ENCODE results near the gene HMG20B.

The HMG20B gene

DNA sequence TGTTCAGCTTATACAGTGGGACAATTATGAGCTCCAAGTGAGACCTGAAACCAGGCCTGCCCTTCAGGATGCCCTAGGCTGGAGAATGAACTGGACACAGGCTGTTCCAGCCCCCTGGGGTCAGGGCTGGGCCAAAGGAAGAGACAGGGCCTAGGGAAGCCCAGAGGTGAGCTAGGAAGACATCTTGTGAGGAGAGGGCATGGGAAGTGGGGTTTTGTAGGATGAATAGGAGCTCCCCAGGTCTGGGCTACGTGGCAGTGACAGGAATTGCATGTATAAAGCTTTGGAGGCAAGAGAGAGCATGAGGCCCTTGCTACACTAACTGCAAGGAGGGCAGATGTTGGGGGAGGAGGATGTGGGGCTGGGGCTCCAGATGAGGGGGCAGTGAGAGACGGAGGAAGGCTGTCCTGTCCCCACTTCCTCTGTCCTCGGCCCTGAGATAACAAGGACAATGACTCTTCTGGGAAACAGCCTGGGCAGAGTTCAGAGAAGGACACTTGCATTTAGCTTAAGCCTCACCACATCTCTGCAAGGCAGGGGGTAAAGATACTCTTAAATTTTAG lies 35.4 kb downstream of the HMG20B start:
- no peak for DNase-seq (ENCODE audit: low spot score)

DNA sequence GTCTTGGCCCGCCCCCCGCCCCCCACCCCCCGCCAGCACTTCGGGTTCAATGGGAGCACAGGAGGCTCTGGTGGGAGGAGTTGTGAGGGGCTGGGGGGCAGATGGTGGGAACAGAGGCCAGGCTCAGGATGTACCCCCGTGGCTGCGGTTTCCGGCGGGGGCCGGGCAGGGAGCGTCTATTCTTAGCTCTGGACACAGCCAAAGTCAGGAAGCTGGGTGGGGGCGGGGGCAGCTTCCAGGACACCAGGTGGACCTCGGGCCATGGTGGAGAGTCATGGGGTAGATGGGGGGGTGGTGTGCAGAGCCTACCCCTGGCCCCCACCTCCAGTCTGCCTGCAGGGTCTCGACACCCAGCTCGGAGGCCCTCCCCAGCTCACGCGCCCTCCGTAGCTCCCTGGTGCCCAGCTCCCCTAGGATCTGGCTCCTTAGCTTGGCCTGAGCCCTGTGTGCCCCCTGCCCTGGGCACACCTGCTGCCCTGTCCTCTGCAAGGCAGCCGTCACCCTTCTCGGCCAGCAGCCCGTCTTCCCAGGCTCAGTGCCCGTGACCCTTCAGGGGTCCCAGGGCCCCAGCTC lies 36.1 kb downstream of the HMG20B start:
- DNase-seq (ENCODE audit: low spot score), result no peak

DNA sequence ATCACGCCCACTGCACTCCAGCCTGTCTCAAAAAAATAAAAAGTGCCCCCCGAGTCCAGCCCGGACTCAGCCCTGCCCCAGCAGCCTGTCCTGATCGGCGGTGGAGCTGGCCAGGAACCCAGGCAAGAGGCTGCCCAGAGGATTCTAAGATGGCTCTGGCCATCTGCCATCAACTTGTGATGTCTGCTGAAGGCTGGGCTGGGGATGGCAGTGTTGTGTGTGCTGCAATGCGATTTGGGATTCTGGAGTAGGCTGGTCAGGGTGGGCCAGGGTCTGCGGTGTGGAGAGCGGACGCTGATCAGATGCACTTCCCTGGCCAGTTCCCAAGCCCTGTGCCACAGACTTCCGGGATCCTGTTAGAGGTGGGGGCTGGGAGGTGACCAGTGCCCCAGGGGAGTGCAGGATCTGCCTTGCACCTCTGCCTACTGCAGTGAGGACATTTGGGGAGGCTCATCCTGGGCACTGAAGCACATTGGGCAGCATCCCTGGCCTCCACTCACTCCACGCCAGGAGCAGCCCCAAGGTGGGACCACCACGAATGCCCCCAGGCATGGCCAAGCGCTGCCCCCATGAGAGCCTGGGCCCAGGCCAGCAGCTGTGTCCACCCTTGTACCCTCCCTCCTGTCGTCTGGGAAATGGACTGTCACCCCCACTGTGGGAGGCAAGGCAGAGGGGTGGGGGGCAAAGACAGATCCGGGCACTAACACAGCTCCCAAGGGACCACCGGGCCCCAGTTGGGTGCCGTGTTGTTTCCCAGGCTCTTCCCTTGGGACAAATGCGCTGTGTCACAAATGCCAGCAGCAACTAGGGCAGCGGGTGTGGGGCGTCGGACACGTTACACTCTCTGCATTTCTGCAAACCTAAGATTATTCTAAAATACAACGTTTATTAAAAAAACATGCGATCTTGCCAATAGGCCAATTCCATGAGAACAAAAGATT lies 37.3 kb downstream of the HMG20B start:
- no peak for DNase-seq (ENCODE audit: low spot score)

DNA sequence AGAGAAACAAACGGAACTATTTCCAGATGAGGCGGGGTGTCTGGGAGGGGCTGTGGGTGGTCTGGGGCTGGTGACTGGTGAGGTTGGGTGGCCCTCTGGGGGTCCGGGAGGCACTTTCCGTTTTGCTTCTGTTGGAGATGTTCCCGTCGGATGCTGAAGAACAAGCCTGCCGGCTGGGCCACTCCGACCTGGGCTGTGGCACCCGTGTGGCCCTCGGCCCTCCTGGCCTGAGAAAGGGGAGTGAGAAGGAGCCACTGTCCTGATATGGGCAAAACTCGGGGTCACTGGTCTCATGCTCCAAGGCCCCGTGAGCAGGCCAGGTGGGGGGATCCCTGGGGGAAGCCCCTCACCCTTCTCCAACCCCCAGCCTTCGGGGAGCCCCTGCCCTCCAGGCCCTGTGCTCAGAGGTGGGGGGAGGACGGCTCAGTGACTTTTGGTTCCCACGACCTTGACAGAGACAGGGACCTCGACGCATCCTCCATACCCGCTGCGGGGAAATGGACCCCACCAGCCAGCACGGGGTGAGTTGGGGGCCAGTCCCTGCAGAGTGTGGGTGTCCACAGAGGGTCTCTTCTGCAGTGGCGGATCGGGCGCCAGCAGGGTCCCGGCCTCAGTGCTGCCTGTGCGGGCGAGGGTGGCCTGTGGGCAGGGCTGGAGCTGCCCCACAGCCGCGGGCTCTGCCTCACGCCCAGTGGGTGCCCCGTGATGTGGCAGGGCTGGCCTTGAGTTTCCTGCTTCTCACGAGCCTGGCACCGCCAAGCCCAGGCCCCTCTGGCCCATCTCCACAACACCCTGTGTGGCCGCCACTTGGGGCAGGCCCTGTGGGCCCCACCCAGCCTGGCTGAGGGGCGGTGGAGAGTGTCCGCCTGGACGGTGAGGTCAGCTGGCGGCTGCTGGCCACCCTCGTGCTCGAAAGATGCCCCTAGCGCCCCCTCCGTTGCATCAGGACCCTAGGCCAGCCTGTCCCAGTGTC lies 38.3 kb downstream of the HMG20B start:
- DNase-seq (ENCODE audit: low spot score), result no peak

DNA sequence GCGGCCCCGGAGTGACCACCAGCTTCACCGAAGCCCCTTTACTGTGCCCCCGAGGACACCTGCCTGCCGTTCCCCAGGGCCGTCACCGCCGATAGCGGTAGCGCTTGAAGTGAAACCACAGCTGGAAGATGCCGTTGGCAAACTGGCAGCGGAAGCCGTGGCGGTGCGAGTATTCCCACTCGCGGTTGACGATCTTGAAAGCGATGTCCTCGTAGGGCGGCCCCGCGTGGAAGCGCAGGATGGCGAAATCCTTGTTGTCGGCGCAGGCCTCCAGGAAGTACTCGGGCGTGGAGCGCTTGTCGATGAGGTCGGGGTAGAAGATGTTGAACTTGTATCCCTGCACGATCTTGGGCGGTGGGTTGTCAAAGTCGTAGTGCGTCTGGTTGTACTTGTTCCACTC lies 39.1 kb downstream of the HMG20B start:
- no peak for DNase-seq (ENCODE audit: low spot score)

DNA sequence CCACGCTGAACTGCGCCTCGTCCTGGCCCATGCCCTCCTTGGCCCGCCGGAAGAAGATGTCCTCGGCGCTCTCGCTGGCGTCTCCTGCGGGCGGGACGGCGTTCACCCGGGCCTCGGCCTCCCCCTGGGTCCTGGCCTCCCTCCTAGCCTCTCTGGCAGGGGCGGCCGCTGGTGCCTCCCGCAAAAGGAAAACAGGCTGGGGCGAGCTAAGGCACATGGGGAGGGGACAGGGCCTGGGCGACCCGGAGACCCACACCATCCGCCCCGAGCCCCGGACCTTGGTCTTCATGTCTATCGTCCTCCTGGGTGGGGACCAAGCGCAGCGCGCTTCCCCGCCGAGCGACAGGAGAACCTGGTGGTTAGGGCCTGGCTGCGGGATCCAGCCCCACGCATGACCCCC lies 39.6 kb downstream of the HMG20B start:
- DNase-seq (ENCODE audit: low spot score), result no peak

DNA sequence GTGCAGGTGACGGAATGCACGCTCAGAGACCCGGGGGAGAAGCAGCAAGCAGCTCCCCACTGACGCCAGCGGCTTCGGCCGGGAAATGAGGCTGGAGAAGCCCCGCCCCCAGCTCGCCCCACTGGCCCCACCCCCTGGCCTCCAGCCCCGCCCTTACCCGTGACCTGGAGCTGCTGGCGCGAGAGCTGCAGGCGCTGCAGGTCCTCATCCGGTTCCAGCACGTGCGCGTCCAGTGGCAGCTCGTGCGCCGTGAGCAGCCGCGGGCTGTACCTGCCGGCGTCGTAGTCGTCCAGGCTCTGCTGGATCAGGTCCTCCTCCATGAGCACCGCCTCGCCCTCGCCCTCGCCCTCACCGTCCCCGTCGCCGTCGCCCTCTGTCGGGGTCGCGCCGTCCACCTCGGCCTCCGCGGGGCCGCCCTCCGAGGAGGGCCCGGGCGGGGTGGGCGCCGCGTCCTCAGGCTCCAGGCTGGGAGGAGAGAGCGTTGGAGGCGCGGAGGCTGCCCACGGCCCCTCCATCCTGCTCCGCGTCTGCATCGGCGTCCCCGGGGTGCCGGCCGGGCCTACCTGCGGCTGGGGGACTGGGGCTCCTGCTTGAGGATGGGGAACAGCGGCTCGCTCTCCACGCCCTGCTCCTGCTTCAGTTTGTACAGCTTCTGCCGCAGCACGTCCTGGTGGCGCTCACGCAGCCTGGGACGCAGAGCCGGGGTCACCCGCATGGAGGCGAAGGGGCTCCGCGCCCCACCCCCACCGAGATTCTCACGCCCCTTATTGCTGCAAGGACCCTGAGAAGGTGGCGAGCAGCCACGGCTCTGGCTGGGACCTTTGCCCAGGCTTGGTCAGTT lies 40.4 kb downstream of the HMG20B start:
- DNase-seq (ENCODE audit: low spot score), result no peak

DNA sequence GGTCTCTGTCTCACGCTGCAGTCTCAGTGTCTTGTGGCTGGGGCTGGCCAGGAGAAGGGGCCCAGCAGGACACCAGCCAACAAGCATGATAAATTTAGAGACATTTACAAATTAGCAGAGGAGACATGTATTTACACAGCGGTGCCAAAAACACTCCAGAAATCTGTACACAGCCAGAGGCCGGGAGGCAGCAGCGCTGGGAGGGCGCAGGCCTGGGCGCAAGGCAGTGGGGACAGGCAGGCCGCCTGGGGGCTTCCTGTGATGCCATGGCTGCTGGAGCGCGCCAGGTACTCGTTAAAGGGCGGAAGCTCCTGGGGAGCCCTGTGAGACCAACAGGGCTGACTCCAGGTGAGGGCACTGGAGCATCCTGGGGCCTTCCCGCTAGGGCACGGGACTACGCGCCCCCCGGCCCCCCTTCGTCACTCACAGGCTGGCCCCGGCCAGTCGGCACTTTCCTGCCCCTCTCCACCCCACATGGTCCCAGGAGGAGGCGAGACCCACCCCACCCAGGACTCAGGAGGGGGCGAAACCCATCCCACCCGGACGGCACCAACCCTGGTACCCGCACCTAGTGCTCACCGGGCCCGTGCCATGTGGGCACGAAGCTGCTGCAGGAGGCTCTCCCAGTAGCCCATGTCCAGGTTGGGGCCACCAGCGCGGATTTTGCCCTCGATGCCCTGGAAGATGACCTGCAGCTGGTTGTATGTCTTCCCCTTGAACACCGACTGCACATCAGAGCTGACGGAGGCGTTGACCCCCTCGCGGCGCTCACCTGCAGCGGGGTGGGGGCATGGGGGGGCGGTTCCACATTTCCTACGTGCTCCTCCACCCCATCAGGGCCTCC lies 41.3 kb downstream of the HMG20B start:
- DNase-seq (ENCODE audit: low spot score), result no peak

DNA sequence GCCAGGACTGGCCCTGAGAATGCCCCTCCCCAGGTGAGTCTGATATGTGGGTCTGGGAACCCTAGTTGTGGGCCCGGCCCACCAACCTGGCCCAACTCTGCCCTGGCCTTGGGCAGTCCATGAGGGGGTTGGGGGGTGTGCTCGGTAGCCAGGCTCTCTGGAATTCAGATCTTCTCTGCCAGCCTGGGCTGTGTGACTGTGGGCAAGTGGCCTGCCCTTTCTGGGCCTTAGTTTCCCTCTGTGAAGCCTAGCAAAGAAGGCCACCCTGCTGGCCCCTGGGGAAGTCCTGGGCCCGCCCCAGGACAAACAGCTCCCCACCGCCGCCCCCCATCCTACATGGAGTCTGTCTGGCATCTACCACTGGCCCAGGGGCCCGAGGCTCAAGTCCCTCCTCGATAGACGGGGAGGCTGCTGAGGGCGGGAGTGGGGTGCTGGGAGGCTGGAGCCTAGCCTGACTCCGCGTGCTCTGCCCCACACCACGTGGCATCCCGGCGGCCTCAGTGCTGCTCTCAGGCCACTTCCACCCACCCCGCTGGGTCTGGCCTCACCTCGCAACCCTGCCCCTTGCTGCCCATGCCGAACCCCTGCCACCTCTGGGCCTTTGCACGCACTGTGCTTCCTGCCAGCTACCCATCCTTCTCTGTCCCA lies 42.2 kb downstream of the HMG20B start:
- no peak for DNase-seq (ENCODE audit: low spot score)

DNA sequence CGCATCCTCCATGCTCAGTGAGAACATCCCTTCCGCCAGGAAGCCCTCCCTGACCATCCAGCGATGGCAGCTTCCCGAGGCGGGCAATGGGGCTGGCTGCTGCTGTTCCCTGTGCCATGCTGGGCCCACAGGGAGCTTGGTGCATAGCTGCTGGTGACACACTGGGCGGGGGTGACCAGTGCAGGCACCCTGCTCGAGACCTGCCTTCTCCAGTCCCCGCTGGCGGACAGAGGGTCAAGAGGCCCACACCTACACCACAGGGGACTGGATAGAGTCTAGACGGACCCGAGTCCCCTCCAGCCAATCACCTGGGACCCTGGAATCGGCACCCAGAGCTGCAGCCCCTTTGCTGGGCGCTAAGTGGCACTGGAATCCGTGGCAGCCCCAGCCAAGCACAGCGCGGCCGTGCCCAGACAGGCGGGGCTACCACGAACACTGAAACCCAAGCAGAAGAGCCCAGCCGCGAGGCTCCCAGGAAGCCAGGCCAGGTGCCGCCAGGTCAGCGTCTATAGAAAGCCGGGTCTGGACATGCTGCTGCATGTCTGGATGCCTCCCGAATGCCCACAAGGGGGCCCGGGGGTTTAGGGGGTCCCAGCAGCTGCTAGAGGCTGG lies 42.9 kb downstream of the HMG20B start:
- no peak for DNase-seq (ENCODE audit: low spot score)

DNA sequence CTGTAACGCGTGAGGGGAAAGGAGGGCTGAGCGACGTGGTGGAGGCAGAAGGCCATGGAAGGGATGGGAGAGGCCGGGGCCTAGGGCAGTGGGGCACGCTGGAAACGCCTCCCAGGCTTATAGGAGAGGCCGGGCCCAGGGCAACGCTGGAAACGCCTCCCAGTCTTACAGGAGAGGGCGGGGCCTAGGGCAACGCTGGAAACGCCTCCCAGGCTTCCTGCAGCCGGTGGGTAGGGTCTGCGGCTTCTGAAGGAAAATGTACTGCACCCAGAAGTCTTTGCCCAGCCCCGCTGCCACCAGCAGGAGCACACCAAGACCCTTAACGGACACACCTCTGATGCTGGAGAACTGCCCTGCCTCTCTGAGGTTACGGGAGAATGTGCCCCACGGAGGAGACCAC lies 44.7 kb downstream of the HMG20B start:
- DNase-seq (ENCODE audit: low spot score), result no peak

DNA sequence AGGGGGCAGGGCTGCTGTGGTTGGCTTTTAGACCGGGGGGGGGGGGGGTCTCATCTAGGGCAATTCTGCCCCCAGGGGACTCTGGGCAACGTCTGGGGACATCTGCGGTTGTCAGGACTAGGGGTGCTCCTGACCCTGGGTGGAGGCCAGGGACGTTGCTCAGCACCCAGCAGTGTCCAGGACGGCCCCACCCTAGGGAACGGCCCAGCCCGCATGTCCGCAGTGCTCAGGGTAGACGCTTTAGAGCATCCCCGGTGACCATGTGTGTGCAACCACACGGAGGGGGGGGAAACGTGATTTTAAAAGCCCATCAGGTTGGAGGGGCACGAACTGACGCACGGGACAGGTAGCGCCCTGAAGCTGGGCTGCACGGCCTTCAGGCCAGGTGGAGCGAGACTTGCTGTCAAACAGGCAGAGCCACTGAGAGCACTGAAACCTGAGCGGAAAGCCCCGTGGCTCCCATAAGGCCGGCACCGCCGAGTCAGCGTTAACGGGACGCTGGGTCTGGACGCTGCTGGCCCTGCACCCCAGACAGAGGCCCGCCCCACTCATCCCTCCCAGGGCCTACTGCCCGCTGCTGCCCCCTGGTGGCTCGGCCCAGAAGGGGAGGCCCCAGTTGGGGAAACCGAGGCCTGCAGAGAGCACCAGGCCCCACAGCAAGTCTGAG lies 45.5 kb downstream of the HMG20B start:
- DNase-seq (ENCODE audit: low spot score), result peak; percentile 78

DNA sequence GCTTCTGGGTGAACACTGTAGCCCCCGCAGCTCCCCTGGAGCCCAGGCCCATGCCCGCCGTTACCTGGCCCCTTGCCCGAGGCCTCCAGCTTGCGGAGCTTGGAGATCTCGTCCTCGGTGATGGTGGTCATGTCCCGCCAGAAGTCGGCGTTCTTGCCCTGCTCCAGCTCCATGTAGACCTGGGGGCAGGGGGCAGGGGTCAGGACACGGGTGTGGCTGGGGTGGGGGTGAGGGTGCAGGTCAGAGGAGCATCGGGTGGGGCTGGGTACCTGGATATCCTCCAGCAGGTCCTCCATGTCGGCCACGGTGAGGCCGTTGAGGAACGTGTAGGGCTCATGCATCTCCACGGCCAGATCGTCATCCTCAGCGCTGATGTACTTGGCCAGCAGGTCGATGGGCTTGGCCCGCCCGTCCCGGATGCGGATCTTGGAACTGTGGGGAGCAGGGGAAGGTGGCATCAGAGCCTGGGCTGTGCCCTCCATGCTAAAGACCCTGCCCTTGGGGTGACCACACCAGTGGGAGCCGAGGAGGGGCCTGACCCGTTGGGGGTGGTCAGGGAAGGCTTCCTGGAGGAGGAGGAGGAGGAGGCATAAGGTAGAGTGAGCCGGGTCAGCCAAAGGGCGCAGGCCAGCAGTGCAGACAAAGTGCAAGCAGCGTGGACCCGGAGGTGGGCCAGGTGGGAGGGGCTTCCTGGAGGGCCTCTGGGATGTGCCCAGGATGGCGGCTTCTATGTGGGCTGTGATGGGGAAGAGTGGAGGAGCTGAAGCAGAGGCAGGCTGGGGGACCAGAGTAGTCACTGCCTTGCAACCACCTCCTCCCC lies 46.3 kb downstream of the HMG20B start:
- DNase-seq (ENCODE audit: low spot score), result no peak

DNA sequence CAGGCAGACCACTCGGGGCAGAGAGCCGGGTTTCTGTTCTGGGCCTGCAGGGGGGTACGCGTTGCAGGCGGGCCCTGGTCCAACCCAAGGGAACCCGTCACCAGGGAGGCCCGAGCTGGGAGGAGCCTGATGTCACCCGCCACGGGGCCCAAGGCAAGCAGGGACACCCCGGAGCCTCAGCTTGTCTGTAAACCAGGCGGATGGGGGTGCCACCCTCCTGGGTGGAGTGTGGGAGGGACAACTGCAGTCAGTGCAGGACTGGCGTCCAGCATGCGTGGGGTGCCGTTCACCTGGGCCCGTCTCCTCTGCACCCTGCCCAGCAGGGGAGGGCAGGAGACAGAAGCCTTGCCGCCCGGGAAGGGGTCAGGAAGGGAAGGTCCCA lies 46.9 kb downstream of the HMG20B start:
- no peak for DNase-seq (ENCODE audit: low spot score)

DNA sequence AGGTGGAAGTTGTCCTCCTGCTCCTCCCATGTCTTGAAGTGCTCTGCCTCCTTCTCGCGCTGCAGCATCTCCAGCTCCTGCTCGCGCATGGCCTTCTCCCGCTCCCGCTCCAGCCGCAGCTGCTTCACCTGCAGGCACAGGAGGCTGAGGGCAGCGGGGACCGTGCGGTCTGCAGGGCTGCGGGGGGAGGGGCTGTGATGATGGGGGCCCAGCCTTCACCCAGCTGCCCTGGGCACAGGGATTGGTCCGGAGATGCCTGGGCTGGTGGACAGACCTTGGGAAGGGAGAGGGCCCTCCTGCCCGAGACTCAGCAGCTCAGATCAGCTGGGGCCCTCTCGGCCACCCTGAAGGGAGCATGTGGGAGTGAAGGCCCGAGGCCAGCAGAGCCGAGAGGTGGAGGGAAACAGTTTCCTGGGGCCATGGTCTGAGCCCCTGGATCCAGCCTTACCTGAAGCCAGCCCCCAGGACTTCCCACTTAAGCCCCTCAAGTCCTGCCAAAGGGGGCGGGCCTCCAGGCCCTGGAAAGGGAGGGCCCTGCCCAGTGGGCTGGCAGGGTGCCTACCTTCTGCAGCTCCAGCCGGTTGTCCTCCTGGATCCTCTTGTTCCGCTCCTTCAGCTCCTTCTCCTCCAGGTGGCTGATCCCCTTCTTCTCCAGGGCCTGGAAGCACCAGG lies 47.5 kb downstream of the HMG20B start:
- no peak for DNase-seq (ENCODE audit: low spot score)

DNA sequence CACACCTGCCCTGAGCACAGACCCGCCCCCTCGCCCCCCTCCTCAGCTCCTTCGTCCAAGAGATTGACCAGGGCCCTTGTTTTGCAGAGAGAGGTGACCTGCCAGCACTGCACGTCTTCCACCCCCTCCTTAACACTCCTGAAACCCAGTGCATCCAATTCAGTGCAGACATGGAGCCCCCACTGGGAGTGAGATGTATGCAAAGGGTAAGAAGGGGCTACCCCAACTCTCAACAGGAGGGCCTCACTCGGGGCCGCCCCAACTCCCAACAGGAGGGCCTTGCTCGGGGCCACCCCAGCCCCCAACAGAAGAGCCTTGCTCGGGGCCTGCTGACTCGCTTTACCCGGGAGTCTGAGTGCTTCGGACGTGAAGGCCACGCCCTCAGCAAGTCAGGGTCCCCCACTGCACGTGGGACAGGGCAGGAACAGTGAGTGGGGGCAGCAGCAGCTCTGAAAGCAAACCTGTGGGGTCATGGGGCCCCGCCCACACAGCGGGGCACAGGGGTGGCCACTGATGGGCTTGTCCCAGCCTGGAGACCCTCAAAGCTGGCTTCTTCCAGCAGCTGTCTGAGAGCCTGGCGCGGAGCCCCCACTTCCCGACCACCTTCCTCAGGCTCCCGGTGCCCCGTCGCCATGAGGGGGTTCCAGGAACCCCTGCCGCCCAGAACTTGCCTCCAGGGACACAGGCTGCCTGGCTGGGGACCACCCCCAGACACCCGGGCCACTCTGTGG lies 48.2 kb downstream of the HMG20B start:
- no peak for DNase-seq (ENCODE audit: low spot score)

DNA sequence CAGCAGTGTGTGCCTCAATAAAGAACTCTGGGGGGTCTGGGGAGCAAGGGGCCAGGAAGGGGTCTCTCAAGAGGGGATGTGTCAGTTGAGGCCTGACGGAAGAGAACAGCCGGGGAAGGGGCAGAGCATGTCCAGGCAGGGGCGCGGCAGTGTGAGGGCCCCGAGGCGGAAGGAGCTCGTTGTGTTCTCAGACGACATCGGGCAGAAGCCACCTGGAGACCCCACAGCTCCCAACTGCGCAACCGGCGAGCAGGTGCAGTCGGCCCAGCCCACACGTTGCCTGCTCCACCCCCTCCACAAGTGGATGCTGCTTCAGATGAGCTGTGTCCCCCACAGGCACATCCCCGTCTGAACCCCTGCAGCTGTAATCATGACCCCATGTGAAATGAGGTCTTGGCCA lies 48.9 kb downstream of the HMG20B start:
- DNase-seq (ENCODE audit: low spot score), result no peak

Measured in ecto neural progenitor cell (in vitro differentiated cells).